GM12891 (cell line): Measurements from ENCODE around the gene HS6ST3.

ENCODE experiments used
- DNase-seq: peaks from one replicate; pipeline ENCODE4 v3.0.0; 2011; ENCODE audit warnings: low spot score; ENCODE audit not compliant: insufficient read length
- FAIRE-seq: peaks from 2 replicates; lab custom pipeline; 2011; peaks lifted over from hg19 to GRCh38; lab: Jason Lieb, UNC
- PAX5 ChIP-seq: IDR thresholded peaks from 2 replicates; pipeline ENCODE4 v1.6.1; 2011; ENCODE audit warnings: low read length, moderate library complexity, mild to moderate bottlenecking; ENCODE audit not compliant: insufficient read depth, severe bottlenecking
- POLR2A ChIP-seq: IDR thresholded peaks from 2 replicates; pipeline ENCODE4 v1.6.1; 2011; ENCODE audit warnings: low read depth, low read length, control low read depth
- POLR2AphosphoS5 ChIP-seq: IDR thresholded peaks from 2 replicates; pipeline ENCODE4 v1.6.1; 2011; ENCODE audit warnings: low read depth, low read length, control low read depth
- POU2F2 ChIP-seq: IDR thresholded peaks from 2 replicates; pipeline ENCODE4 v1.6.1; 2011; ENCODE audit warnings: low read depth, mild to moderate bottlenecking, control low read depth, low read length, moderate library complexity
- SPI1 ChIP-seq: IDR thresholded peaks from 2 replicates; pipeline ENCODE4 v1.6.1; 2011; ENCODE audit warnings: low read depth, low read length, control low read depth
- TAF1 ChIP-seq: IDR thresholded peaks from 2 replicates; pipeline ENCODE4 v1.6.1; 2011; ENCODE audit warnings: low read depth, low read length, control low read depth

The HS6ST3 gene

DNA sequence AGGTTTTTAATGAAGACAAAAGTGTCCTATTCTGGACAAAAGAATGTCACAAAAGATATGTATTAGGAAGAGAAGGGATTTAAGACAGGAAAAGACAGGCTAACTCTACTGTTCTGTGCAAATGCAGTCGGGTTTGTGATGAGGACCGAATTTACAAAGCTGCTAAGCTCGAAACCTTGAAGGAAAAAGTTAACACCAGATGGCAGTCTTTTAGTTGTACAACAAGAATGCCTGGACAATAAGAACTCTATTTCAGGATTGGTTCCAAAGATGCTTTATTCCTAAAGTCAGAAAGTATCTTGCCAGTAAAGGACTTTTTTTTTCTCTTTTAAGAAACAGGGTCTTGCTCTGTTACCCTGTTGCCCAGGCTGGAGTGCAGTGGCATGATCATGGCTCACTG, 51.1 kb downstream of the HS6ST3 start:
- no peak for TF ChIP-seq POU2F2
- no peak for TF ChIP-seq PAX5
- TF ChIP-seq TAF1: no peak
- no peak for TF ChIP-seq POLR2A
- TF ChIP-seq SPI1: no peak
- no peak for TF ChIP-seq POLR2AphosphoS5
- FAIRE-seq: no peak
- no peak for DNase-seq

DNA sequence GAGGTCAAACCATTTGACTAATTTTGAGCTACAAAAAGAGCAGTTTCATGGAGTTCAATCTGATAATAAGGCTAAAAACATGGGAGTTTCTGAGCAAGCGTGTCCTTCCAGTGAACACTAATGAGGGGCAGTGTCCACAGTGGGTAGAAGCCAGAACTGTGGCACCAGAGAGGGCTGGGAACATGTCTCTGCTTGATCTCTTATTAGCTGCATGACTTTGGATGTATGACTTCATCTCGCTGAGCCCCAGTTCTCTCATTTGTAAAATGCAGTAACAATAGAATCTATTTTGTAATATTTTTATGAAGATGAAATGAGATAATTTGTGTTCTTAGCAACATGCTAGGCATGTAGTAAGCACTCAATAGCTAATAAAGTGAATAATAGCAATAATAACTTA, 69.8 kb downstream of the HS6ST3 start:
- TF ChIP-seq SPI1 (no peak), POU2F2 (no peak), POLR2AphosphoS5 (no peak), PAX5 (no peak), TAF1 (no peak), POLR2A (no peak)
- no peak for FAIRE-seq
- no peak for DNase-seq

DNA sequence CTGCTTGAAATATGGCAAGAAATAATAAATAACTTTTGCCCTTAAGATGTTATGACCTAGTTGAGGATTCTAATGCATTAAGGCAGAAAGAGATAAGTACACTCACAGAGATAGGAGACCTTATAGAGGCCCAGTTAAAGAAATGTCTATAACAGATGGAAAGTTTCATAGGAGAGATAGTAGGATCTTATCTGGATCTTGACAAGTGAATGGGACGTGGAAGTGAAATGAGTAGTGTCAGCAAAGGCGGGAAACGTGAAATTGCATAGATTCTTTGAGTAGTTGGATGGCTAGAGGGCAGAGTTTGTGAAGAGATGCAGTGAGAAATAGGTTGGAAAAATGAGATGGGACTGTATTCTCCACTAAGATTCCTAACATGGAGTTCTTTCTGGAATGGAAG, 71.2 kb downstream of the HS6ST3 start:
- FAIRE-seq (no peak), DNase-seq (no peak)
- TF ChIP-seq SPI1 (no peak), TAF1 (no peak), POLR2A (no peak), POU2F2 (no peak), POLR2AphosphoS5 (no peak), PAX5 (no peak)

GRCh38 chr13:96165840-96166239, 75.9 kb downstream of the HS6ST3 start:
- TF ChIP-seq TAF1: no peak
- no peak for TF ChIP-seq POU2F2
- TF ChIP-seq POLR2A: no peak
- no peak for TF ChIP-seq SPI1
- no peak for TF ChIP-seq PAX5
- no peak for TF ChIP-seq POLR2AphosphoS5
- FAIRE-seq: no peak
- DNase-seq: no peak

- DNase-seq: no peak
- FAIRE-seq: no peak
- TF ChIP-seq PAX5 (no peak), TAF1 (no peak), POLR2AphosphoS5 (no peak), POLR2A (no peak), POU2F2 (no peak), SPI1 (no peak)
Observed at GRCh38 chr13:96172066-96172465, 82.2 kb downstream of the HS6ST3 start.

DNA sequence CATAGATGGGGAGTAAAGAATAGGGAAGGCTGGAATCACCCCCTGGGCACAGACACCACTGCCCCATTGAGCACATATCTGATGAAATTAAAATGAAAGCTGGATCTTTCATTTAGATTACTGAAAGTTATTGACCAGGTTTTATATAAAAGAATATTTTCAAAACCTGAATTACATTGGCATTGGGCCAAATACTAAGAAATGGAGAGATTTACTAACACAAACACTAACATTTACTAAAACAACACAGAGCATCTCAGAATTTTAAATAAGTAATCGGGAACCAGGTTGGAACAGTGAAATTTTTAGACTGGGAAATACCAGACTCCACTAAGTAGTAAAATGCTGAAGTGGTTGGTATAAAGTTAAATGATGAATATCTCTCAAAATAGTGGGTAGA, 88.9 kb downstream of the HS6ST3 start:
- no peak for DNase-seq
- no peak for FAIRE-seq
- TF ChIP-seq POU2F2: no peak
- TF ChIP-seq SPI1: no peak

- DNase-seq (no peak), FAIRE-seq (no peak)
- TF ChIP-seq SPI1: no peak
- no peak for TF ChIP-seq PAX5
- TF ChIP-seq POU2F2: no peak
- no peak for TF ChIP-seq POLR2A
- no peak for TF ChIP-seq POLR2AphosphoS5
- no peak for TF ChIP-seq TAF1
Observed at GRCh38 chr13:96179309-96179708, 89.4 kb downstream of the HS6ST3 start.

GRCh38 chr13:96181911-96182310, 92.0 kb downstream of the HS6ST3 start:
- DNase-seq (no peak), FAIRE-seq (no peak)
- TF ChIP-seq POLR2A (no peak), POLR2AphosphoS5 (no peak), POU2F2 (no peak), TAF1 (no peak), SPI1 (no peak)

GRCh38 chr13:96185818-96186217, 95.9 kb downstream of the HS6ST3 start:
- FAIRE-seq (no peak), DNase-seq (no peak)
- TF ChIP-seq TAF1 (no peak), POU2F2 (no peak), POLR2A (no peak)

- FAIRE-seq (no peak), DNase-seq (no peak)
- TF ChIP-seq TAF1 (no peak), POU2F2 (no peak), POLR2AphosphoS5 (no peak), SPI1 (no peak), PAX5 (no peak), POLR2A (no peak)
Observed at GRCh38 chr13:96191367-96191766, 101.5 kb downstream of the HS6ST3 start.
